GM18502 (cell line): ENCODE data around the gene DDX1.

Source experiments
- ATAC-seq: cut with Tn5 transposase; IDR thresholded peaks from one replicate; pipeline ENCODE4 v1.9.1; 2021; ENCODE audit warnings: mild to moderate bottlenecking; ENCODE audit not compliant: unreplicated experiment, poor library complexity

Gene DDX1

GRCh38 chr2:15561574-15562344 lies 29.9 kb upstream of the DDX1 start:
- peak; percentile 33 for ATAC-seq

GRCh38 chr2:15562354-15563031 lies 29.2 kb upstream of the DDX1 start:
- no peak for ATAC-seq

GRCh38 chr2:15563227-15564100 lies 28.2 kb upstream of the DDX1 start:
- no peak for ATAC-seq

- no peak for ATAC-seq
Measured at GRCh38 chr2:15565392-15565791, 26.3 kb upstream of the DDX1 start.

- ATAC-seq: no peak
Measured at GRCh38 chr2:15565994-15566671, 25.5 kb upstream of the DDX1 start.

GRCh38 chr2:15566912-15567311 lies 24.8 kb upstream of the DDX1 start:
- no peak for ATAC-seq

GRCh38 chr2:15568874-15569273 lies 22.8 kb upstream of the DDX1 start:
- ATAC-seq: no peak

GRCh38 chr2:15570104-15570503 lies 21.6 kb upstream of the DDX1 start:
- no peak for ATAC-seq

- no peak for ATAC-seq
Measured at GRCh38 chr2:15571729-15572128, 19.9 kb upstream of the DDX1 start.

- ATAC-seq: peak; percentile 97
Measured at GRCh38 chr2:15577071-15577735, 14.5 kb upstream of the DDX1 start.

- no peak for ATAC-seq
Measured at GRCh38 chr2:15579641-15580040, 12.0 kb upstream of the DDX1 start.

GRCh38 chr2:15580451-15580850 lies 11.2 kb upstream of the DDX1 start:
- ATAC-seq: no peak

- ATAC-seq: no peak
Measured at GRCh38 chr2:15582710-15583357, 8.8 kb upstream of the DDX1 start.

GRCh38 chr2:15583826-15584225 lies 7.8 kb upstream of the DDX1 start:
- no peak for ATAC-seq

GRCh38 chr2:15584316-15584715 lies 7.4 kb upstream of the DDX1 start:
- no peak for ATAC-seq

GRCh38 chr2:15584767-15585469 lies 6.8 kb upstream of the DDX1 start:
- ATAC-seq: no peak

GRCh38 chr2:15588329-15588919 lies 3.2 kb upstream of the DDX1 start:
- ATAC-seq: no peak

- no peak for ATAC-seq
Measured at GRCh38 chr2:15591373-15591691, 336 bp upstream of the DDX1 start.

GRCh38 chr2:15593327-15593705 lies 1.6 kb downstream of the DDX1 start:
- no peak for ATAC-seq
